ENCODE results near the gene QPCTL. TPM values are rescaled to one million over a fixed set of nuclear protein-coding genes. Genes with fewer than 3 reads are reported as not detected.

The QPCTL gene
- total and polyA plus RNA-seq, 8 donors = 1.7 to 33.6 (median 7.2) TPM

GRCh38 chr19:45733160-45733810, 40.8 kb downstream of the QPCTL start, which contains the start of gene MEIOSIN:
Gene MEIOSIN (plus strand): TSS chr19:45733439. CDS start chr19:45735377, 1,938 bp downstream.
- WGBS, 5 donors = 90 to 92% (median 92%) methylated on average over 40 to 59 of the region's 59 CpGs
- Histone ChIP-seq H3K9me3 (no peaks in the 10 kb centered on the region), H3K36me3 (no peaks in the 10 kb centered on the region), H3K27me3 (no peaks in the 10 kb centered on the region), H3K4me3 (no peak within 1 kb of the TSS), H3K4me1 (peaks cover 15 to 22% (median 21%) of the 10 kb centered on the region in 4 donors), H3K27ac (no peak within 1 kb of the TSS)
- intact Hi-C loops (cut with DNase I; ENCODE audit: low total_unique reads) = no loop called here
- TF ChIP-seq EP300 (IDR thresholded peaks at IDR 0.05) (no peak), CTCF (IDR thresholded peaks at IDR 0.05) (no peak), POLR2A (IDR thresholded peaks at IDR 0.05) (no peak), POLR2AphosphoS5 (IDR thresholded peaks at IDR 0.05) (no peak)
- DNase-seq = no peak

- 81 to 86% (median 83%) methylated on average over 10 of the region's 10 CpGs for WGBS, 5 donors
- TF ChIP-seq EP300 (IDR thresholded peaks at IDR 0.05) (no peak), CTCF (IDR thresholded peaks at IDR 0.05) (no peak), POLR2AphosphoS5 (IDR thresholded peaks at IDR 0.05) (no peak), POLR2A (IDR thresholded peaks at IDR 0.05) (no peak)
These were observed 47.3 kb downstream of the QPCTL start for GRCh38 chr19:45739498-45740439.

GRCh38 chr19:45742969-45743368, 50.5 kb downstream of the QPCTL start:
- no peak overlapping the region for H3K27ac ChIP-seq
- TF ChIP-seq EP300 (IDR thresholded peaks at IDR 0.05) (no peak), CTCF (IDR thresholded peaks at IDR 0.05) (no peak), POLR2AphosphoS5 (IDR thresholded peaks at IDR 0.05) (no peak), POLR2A (IDR thresholded peaks at IDR 0.05) (no peak)
- no peak overlapping the region for H3K4me3 ChIP-seq
- H3K36me3 ChIP-seq = no peaks in the 10 kb centered on the region
- DNase-seq = no peak
- intact Hi-C loops (cut with DNase I; ENCODE audit: low total_unique reads) = no loop called here
- H3K27me3 ChIP-seq = peaks cover 0 to 15% (median 0%) of the 10 kb centered on the region in 3 donors
- 47 to 68% (median 60%) methylated on average over 4 of the region's 4 CpGs for WGBS, 5 donors
- H3K9me3 ChIP-seq = no peaks in the 10 kb centered on the region
- H3K4me1 ChIP-seq = no peaks in the 10 kb centered on the region

More at GRCh38 chr19:45739498-45740439, 47.3 kb downstream of the QPCTL start:
- no peak for DNase-seq
- Histone ChIP-seq H3K4me1 (no peaks in the 10 kb centered on the region), H3K9me3 (no peaks in the 10 kb centered on the region), H3K27me3 (peaks cover 0 to 8% (median 0%) of the 10 kb centered on the region in 3 donors), H3K27ac (no peak overlapping the region), H3K4me3 (no peak overlapping the region), H3K36me3 (no peaks in the 10 kb centered on the region)
- intact Hi-C loops (cut with DNase I; ENCODE audit: low total_unique reads) = no loop called here

GRCh38 chr19:45745606-45746005, 53.1 kb downstream of the QPCTL start:
- intact Hi-C loops (cut with DNase I; ENCODE audit: low total_unique reads) = no loop called here
- 77 to 91% (median 90%) methylated on average over 6 of the region's 6 CpGs for WGBS, 5 donors

More at GRCh38 chr19:45745606-45746005, 53.1 kb downstream of the QPCTL start:
- DNase-seq = no peak
- H3K4me1 ChIP-seq = no peaks in the 10 kb centered on the region
- no peak overlapping the region for H3K27ac ChIP-seq
- H3K9me3 ChIP-seq = no peaks in the 10 kb centered on the region
- no peaks in the 10 kb centered on the region for H3K36me3 ChIP-seq
- no peak overlapping the region for H3K4me3 ChIP-seq
- TF ChIP-seq CTCF (IDR thresholded peaks at IDR 0.05) = no peak
- peaks cover 0 to 18% (median 0%) of the 10 kb centered on the region in 3 donors for H3K27me3 ChIP-seq
